Loucy (cell line): Measurements from ENCODE around the gene METAP1D.

Experiments
- H2AFZ ChIP-seq: fragments of 200-600 bp; sonication (generic); 2 replicates; pipeline ENCODE4 v1.6.0; 2016; ENCODE audit warnings: antibody characterized with exemption, mild to moderate bottlenecking, low read length, moderate library complexity
- H3F3A ChIP-seq: fragments of 200-600 bp; 2 replicates; pipeline ENCODE4 v1.6.0; 2016; ENCODE audit warnings: antibody characterized with exemption, low read depth, mild to moderate bottlenecking
- H3K27me3 ChIP-seq: fragments of 200-600 bp; sonication (generic); 2 replicates; pipeline ENCODE4 v1.6.1; 2014; ENCODE audit warnings: low read length, mild to moderate bottlenecking; ENCODE audit not compliant: insufficient read depth, poor library complexity, severe bottlenecking
- H3K36me3 ChIP-seq: fragments of 200-600 bp; sonication (generic); 2 replicates; pipeline ENCODE4 v1.6.1; 2016; ENCODE audit warnings: low read length; ENCODE audit not compliant: insufficient read depth
- H3K4me1 ChIP-seq: fragments of 200-600 bp; sonication (generic); 2 replicates; pipeline ENCODE4 v1.5.1; 2014; ENCODE audit warnings: low read length, mild to moderate bottlenecking; ENCODE audit not compliant: insufficient read depth, poor library complexity, severe bottlenecking
- H3K4me2 ChIP-seq: fragments of 200-600 bp; sonication (generic); 2 replicates; pipeline ENCODE4 v1.6.0; 2014; ENCODE audit warnings: antibody characterized with exemption, low read length, low read depth, mild to moderate bottlenecking; ENCODE audit not compliant: poor library complexity, severe bottlenecking
- H3K4me3 ChIP-seq: fragments of 200-600 bp; sonication (generic); 2 replicates; pipeline ENCODE4 v1.5.1; 2014; ENCODE audit warnings: low read length, mild to moderate bottlenecking, mixed read lengths; ENCODE audit not compliant: poor library complexity, severe bottlenecking
- H3K79me2 ChIP-seq: fragments of 200-600 bp; sonication (generic); 2 replicates; pipeline ENCODE4 v1.6.1; 2014; ENCODE audit warnings: low read length; ENCODE audit not compliant: insufficient read depth
- H3K9ac ChIP-seq: fragments of 200-600 bp; sonication (generic); 2 replicates; pipeline ENCODE4 v1.6.0; 2014; ENCODE audit warnings: mild to moderate bottlenecking, low read depth, low read length, moderate library complexity; ENCODE audit not compliant: poor library complexity, severe bottlenecking
- H3K9me2 ChIP-seq: fragments of 200-600 bp; sonication (generic); replicated peaks from 2 replicates; pipeline ENCODE4 v1.6.1; 2016; ENCODE audit warnings: low read depth, low read length, mixed read lengths
- H3K9me3 ChIP-seq: fragments of 200-600 bp; sonication (generic); 2 replicates; pipeline ENCODE4 v1.6.1; 2014; ENCODE audit warnings: mild to moderate bottlenecking, antibody characterized with exemption, low read length, low read depth; ENCODE audit not compliant: insufficient read depth
- H4K20me1 ChIP-seq: fragments of 200-600 bp; sonication (generic); 2 replicates; pipeline ENCODE4 v1.6.0; 2014; ENCODE audit warnings: antibody characterized with exemption, low read length, mild to moderate bottlenecking; ENCODE audit not compliant: insufficient read depth, poor library complexity, severe bottlenecking
- CTCF ChIP-seq: fragments of 200-600 bp; sonication (generic); conservative IDR thresholded peaks from 2 replicates; pipeline ENCODE4 v1.5.1; 2014; ENCODE audit warnings: mild to moderate bottlenecking, antibody characterized with exemption, low read length
- EZH2phosphoT487 ChIP-seq: fragments of 200-600 bp; IDR thresholded peaks from 2 replicates; pipeline ENCODE4 v1.6.1; 2018; ENCODE audit warnings: antibody characterized with exemption, mild to moderate bottlenecking, moderate library complexity, borderline replicate concordance

METAP1D gene

GRCh38 chr2:172087780-172088244 lies 88.1 kb downstream of the METAP1D start:
- peaks cover 5% of the 10 kb centered on the region for H3K27me3 ChIP-seq
- H4K20me1 ChIP-seq = no peaks in the 10 kb centered on the region
- no peak overlapping the region for H3K9ac ChIP-seq
- no peaks in the 10 kb centered on the region for H3K36me3 ChIP-seq
- no peaks in the 10 kb centered on the region for H3K9me2 ChIP-seq
- H3F3A ChIP-seq = no peaks in the 10 kb centered on the region; the same call in 1 of the 2 replicates
- no peaks in the 10 kb centered on the region for H3K4me1 ChIP-seq
- H3K4me2 ChIP-seq = no peak overlapping the region
- no peak overlapping the region for H3K4me3 ChIP-seq
- H3K79me2 ChIP-seq = no peaks in the 10 kb centered on the region
- H3K9me3 ChIP-seq = no peaks in the 10 kb centered on the region
- no peak overlapping the region for H2AFZ ChIP-seq
- TF ChIP-seq EZH2phosphoT487 (no peak), CTCF (no peak)

- Histone ChIP-seq H3K4me1 (no peaks in the 10 kb centered on the region), H3K4me3 (no peak overlapping the region), H3K9ac (no peak overlapping the region), H3K9me3 (no peaks in the 10 kb centered on the region), H3K79me2 (no peaks in the 10 kb centered on the region), H3K4me2 (no peak overlapping the region), H3K9me2 (no peaks in the 10 kb centered on the region), H4K20me1 (no peaks in the 10 kb centered on the region), H2AFZ (no peak overlapping the region), H3F3A (no peaks in the 10 kb centered on the region; the same call in 1 of the 2 replicates), H3K27me3 (peaks cover 11% of the 10 kb centered on the region), H3K36me3 (no peaks in the 10 kb centered on the region)
- no peak for TF ChIP-seq CTCF
- no peak for TF ChIP-seq EZH2phosphoT487
Measured at GRCh38 chr2:172088245-172089004, 88.7 kb downstream of the METAP1D start.

GRCh38 chr2:172089005-172089504 lies 89.3 kb downstream of the METAP1D start:
- no peaks in the 10 kb centered on the region for H4K20me1 ChIP-seq
- H3K36me3 ChIP-seq = no peaks in the 10 kb centered on the region
- H3K9me3 ChIP-seq = no peaks in the 10 kb centered on the region
- no peaks in the 10 kb centered on the region for H3K79me2 ChIP-seq
- H3K4me1 ChIP-seq = no peaks in the 10 kb centered on the region
- no peak overlapping the region for H2AFZ ChIP-seq
- H3K9me2 ChIP-seq = no peaks in the 10 kb centered on the region
- H3K27me3 ChIP-seq = peaks cover 17% of the 10 kb centered on the region
- no peak overlapping the region for H3K4me3 ChIP-seq
- no peaks in the 10 kb centered on the region; the same call in 1 of the 2 replicates for H3F3A ChIP-seq
- H3K4me2 ChIP-seq = no peak overlapping the region
- TF ChIP-seq CTCF (no peak), EZH2phosphoT487 (no peak)
- no peak overlapping the region for H3K9ac ChIP-seq
